22Rv1 (cell line): ENCODE measurements around the gene LTF.

Source experiments
- CTCF ChIP-seq: fragments of 450-650 bp; IDR thresholded peaks from 2 replicates; pipeline ENCODE4 v1.5.1; 2017; ENCODE audit warnings: mild to moderate bottlenecking
- ZFX ChIP-seq: fragments of 450-650 bp; IDR thresholded peaks from 2 replicates; pipeline ENCODE4 v1.6.1; 2017; ENCODE audit warnings: antibody characterized with exemption, borderline replicate concordance

DNA sequence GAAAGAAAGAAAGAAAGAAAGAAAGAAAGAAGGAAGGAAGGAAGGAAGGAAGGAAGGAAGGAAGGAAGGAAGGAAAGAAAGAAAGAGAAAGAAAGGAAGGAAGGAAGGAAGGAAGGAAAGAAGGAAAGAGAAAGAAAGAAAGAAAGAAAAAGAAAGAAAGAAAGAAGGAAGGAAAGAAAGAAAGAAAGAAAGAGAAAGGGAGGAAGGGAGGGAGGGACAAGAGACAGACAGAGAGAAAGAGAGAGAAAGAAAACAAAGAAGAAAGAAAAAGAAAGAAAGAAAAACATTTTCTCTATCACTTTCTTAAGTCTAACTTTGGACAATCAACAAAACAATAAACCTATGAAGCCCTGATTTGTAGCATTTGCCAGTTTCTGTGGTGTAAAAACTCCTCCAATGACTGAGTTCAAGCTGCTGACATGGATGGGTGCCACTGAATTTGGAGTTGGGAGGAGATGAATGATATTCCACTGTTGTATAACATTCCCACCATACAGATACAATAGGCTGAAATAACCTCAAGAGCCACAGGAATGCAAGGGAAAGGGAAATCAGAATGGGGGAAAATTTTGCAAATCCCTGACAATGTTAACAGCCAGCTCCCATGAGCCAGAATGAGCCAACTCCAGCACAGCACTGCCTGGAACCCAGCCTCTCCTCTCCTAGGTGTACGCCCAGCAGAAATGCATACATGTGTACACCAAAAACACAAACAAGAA, 18.1 kb upstream of the LTF start:
- TF ChIP-seq CTCF (no peak), ZFX (no peak)
